HEK293 (cell line): ENCODE measurements around the gene ABRACL.

Experiments used
- CTCF ChIA-PET: fragments of 350-600 bp; formaldehyde crosslinking; extraction: SDS; loops from one replicate; lab custom pipeline; 2021; ENCODE audit warnings: antibody characterized with exemption; lab: Yijun Ruan, JAX
- POLR2A ChIA-PET: fragments of 300-600 bp; formaldehyde crosslinking; extraction: SDS; loops from one replicate; lab custom pipeline; 2020; ENCODE audit warnings: antibody characterized with exemption, inconsistent platforms; lab: Yijun Ruan, JAX
- H3K27ac ChIP-seq: fragments of 200-500 bp; sonication (Bioruptor generic); 2 replicates; pipeline ENCODE4 v1.5.1; 2014; ENCODE audit warnings: low read depth, low read length, control low read depth, inconsistent platforms; ENCODE audit errors: extremely low read depth
- H3K36me3 ChIP-seq, 2 experiments: fragments of 200-500 bp in 1 of 2; sonication (Bioruptor generic) in 1 of 2; 1 replicate in 1 of 2; 2 replicates in 1 of 2; pipeline ENCODE4 v1.5.1; 2014 to 2017; ENCODE audit warnings: inconsistent platforms in 2 of 2, low read length in 2 of 2; ENCODE audit not compliant: control insufficient read depth in 2 of 2, insufficient read depth in 1 of 2
- H3K4me1 ChIP-seq: fragments of 200-500 bp; sonication (Bioruptor generic); 2 replicates; pipeline ENCODE4 v1.5.1; 2014; ENCODE audit warnings: mild to moderate bottlenecking, low read length, inconsistent platforms; ENCODE audit not compliant: control insufficient read depth, insufficient read depth
- H3K4me3 ChIP-seq: 2 replicates; pipeline ENCODE4 v1.5.1; 2011; ENCODE audit warnings: low read depth, mild to moderate bottlenecking, control low read depth, low read length, moderate library complexity
- H3K9me3 ChIP-seq: fragments of 200-500 bp; sonication (Bioruptor generic); 2 replicates; pipeline ENCODE4 v1.5.1; 2014; ENCODE audit warnings: low read depth, low read length, inconsistent platforms; ENCODE audit not compliant: control insufficient read depth, insufficient read depth
- FEZF1 ChIP-seq: fragments of 450-650 bp; formaldehyde crosslinking; IDR thresholded peaks from 2 replicates; pipeline ENCODE4 v1.5.1; 2016; ENCODE audit warnings: missing biosample characterization, missing genetic modification characterization
- GLIS1 ChIP-seq: fragments of 450-650 bp; formaldehyde crosslinking; IDR thresholded peaks from 2 replicates; pipeline ENCODE4 v1.5.1; 2016; ENCODE audit warnings: missing biosample characterization, missing genetic modification characterization
- GLIS2 ChIP-seq: fragments of 450-650 bp; formaldehyde crosslinking; IDR thresholded peaks from 2 replicates; pipeline ENCODE4 v1.5.1; 2016; ENCODE audit warnings: missing biosample characterization, missing genetic modification characterization
- IKZF3 ChIP-seq: fragments of 450-650 bp; IDR thresholded peaks from 2 replicates; pipeline ENCODE4 v1.5.0; 2018; ENCODE audit warnings: missing biosample characterization, mild to moderate bottlenecking, missing genetic modification characterization, moderate library complexity
- KLF1 ChIP-seq: fragments of 450-650 bp; formaldehyde crosslinking; IDR thresholded peaks from 2 replicates; pipeline ENCODE4 v1.5.1; 2016; ENCODE audit warnings: missing biosample characterization, missing genetic modification characterization
- PRDM2 ChIP-seq: fragments of 450-650 bp; formaldehyde crosslinking; IDR thresholded peaks from 2 replicates; pipeline ENCODE4 v1.5.1; 2016; ENCODE audit warnings: missing biosample characterization, missing genetic modification characterization, borderline replicate concordance
- ZBTB1 ChIP-seq: fragments of 450-650 bp; formaldehyde crosslinking; IDR thresholded peaks from 2 replicates; pipeline ENCODE4 v1.5.1; 2016; ENCODE audit warnings: missing biosample characterization, missing genetic modification characterization
- ZBTB20 ChIP-seq: fragments of 450-650 bp; formaldehyde crosslinking; IDR thresholded peaks from 2 replicates; pipeline ENCODE4 v1.5.1; 2016; ENCODE audit warnings: missing biosample characterization, missing genetic modification characterization
- ZBTB48 ChIP-seq: fragments of 450-650 bp; formaldehyde crosslinking; IDR thresholded peaks from 2 replicates; pipeline ENCODE4 v1.5.1; 2016; ENCODE audit warnings: missing biosample characterization, missing genetic modification characterization
- ZFHX2 ChIP-seq: fragments of 450-650 bp; formaldehyde crosslinking; conservative IDR thresholded peaks from 2 replicates; pipeline ENCODE4 v1.5.1; 2016; ENCODE audit warnings: missing biosample characterization, missing genetic modification characterization
- ZFP41 ChIP-seq: fragments of 450-650 bp; formaldehyde crosslinking; IDR thresholded peaks from 2 replicates; pipeline ENCODE4 v1.5.1; 2016; ENCODE audit warnings: missing biosample characterization, missing genetic modification characterization, borderline replicate concordance
- ZNF138 ChIP-seq: fragments of 450-650 bp; formaldehyde crosslinking; IDR thresholded peaks from 2 replicates; pipeline ENCODE4 v1.5.1; 2016; ENCODE audit warnings: missing biosample characterization, missing genetic modification characterization, borderline replicate concordance
- ZNF169 ChIP-seq: fragments of 450-650 bp; formaldehyde crosslinking; IDR thresholded peaks from 2 replicates; pipeline ENCODE4 v1.5.1; 2016; ENCODE audit warnings: missing biosample characterization, missing genetic modification characterization
- ZNF404 ChIP-seq: fragments of 450-650 bp; formaldehyde crosslinking; IDR thresholded peaks from 2 replicates; pipeline ENCODE4 v1.5.1; 2017; ENCODE audit warnings: missing biosample characterization, missing genetic modification characterization
- ZNF544 ChIP-seq: fragments of 450-650 bp; formaldehyde crosslinking; IDR thresholded peaks from 2 replicates; pipeline ENCODE4 v1.5.0; 2017; ENCODE audit warnings: missing biosample characterization, missing genetic modification characterization
- ZNF596 ChIP-seq: fragments of 450-650 bp; IDR thresholded peaks from 2 replicates; pipeline ENCODE4 v1.5.0; 2018; ENCODE audit warnings: missing biosample characterization, mild to moderate bottlenecking, missing genetic modification characterization, moderate library complexity
- ZNF600 ChIP-seq: fragments of 450-650 bp; formaldehyde crosslinking; IDR thresholded peaks from 2 replicates; pipeline ENCODE4 v1.5.1; 2016; ENCODE audit warnings: missing biosample characterization, missing genetic modification characterization
- ZNF658 ChIP-seq: fragments of 450-650 bp; formaldehyde crosslinking; IDR thresholded peaks from 2 replicates; pipeline ENCODE4; 2016; ENCODE audit warnings: missing biosample characterization, missing genetic modification characterization
- ZNF747 ChIP-seq: fragments of 450-650 bp; formaldehyde crosslinking; IDR thresholded peaks from 2 replicates; pipeline ENCODE4 v1.5.1; 2016; ENCODE audit warnings: missing biosample characterization, missing genetic modification characterization
- ZNF76 ChIP-seq: fragments of 450-650 bp; formaldehyde crosslinking; IDR thresholded peaks from 2 replicates; pipeline ENCODE4; 2016; ENCODE audit warnings: low read depth, missing biosample characterization, missing genetic modification characterization, borderline replicate concordance
- ZNF768 ChIP-seq: fragments of 450-650 bp; formaldehyde crosslinking; IDR thresholded peaks from 2 replicates; pipeline ENCODE4 v1.5.1; 2018; ENCODE audit warnings: missing biosample characterization, mild to moderate bottlenecking, missing genetic modification characterization
- ZXDB ChIP-seq: fragments of 450-650 bp; formaldehyde crosslinking; IDR thresholded peaks from 2 replicates; pipeline ENCODE4 v1.5.1; 2016; ENCODE audit warnings: missing biosample characterization, missing genetic modification characterization
- TF ChIP-seq, protein P1 (sequence below): fragments of 450-650 bp; formaldehyde crosslinking; IDR thresholded peaks from 2 replicates; pipeline ENCODE4 v1.5.1; 2016; ENCODE audit warnings: missing biosample characterization, missing genetic modification characterization
- TF ChIP-seq, protein P2 (sequence below): fragments of 450-650 bp; formaldehyde crosslinking; IDR thresholded peaks from 2 replicates; pipeline ENCODE4 v1.5.1; 2017; ENCODE audit warnings: missing biosample characterization, missing genetic modification characterization
- TF ChIP-seq, protein P3 (sequence below): fragments of 450-650 bp; formaldehyde crosslinking; IDR thresholded peaks from 2 replicates; pipeline ENCODE4 v1.5.1; 2016; ENCODE audit warnings: missing biosample characterization, missing genetic modification characterization
- TF ChIP-seq, protein P4 (sequence below): fragments of 450-650 bp; formaldehyde crosslinking; IDR thresholded peaks from 2 replicates; pipeline ENCODE4 v1.5.1; 2017; ENCODE audit warnings: missing biosample characterization, missing genetic modification characterization

Gene ABRACL

DNA sequence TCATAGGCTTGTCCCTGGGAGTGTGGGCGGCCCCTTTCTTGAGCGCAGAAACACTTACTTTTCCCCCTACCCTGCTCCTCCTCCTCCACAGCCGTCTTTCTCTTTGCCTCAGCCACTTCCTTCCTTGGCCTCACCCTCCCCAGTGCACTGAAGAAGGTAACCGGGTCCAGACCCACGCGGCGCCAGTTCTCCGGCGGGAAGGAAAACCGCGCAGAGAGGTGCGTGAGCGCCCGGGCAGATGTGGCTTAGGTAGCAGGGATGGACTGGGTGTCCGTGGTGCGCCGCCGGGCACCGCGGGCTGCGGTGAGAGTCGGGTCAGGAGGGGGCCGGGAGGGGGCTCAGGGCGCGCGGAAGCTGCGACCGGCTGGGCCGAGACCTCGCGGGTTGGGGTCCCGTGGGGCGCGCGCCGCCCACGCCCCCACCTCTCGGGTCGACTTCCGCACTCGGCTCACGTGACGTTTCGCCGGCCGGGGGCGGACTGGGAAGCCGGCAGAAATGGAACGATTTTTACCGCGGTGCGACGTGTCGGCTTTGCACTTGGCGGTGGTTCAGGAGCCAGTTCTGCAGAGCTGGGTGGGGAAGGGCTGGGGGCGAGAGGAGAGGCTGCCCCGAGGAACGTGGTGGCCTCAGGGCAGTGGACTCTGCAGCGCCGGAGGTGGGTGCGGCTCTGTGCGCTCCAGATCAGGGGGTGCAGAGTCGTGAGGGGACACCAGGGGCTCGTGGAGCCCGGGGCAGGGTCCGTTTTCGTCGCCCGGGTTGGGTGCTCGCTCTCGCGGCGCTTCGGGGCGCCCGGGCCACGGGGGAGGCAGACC lies at the start of gene ABRACL:
ABRACL (plus strand) TSS at position 88 of the 812 bp plus-strand sequence. CDS start 5,416 bp downstream, outside the sequence.
- POLR2A ChIA-PET, result interaction anchor here (0.9 kb wide), 1 partner anchor 12 kb away, joined by 3 read pairs; no protein-coding TSS in a partner anchor
- TF ChIP-seq ZBTB48 (tag by site-specific recombination) (peak; percentile 9), ZNF544 (no peak), ZNF169 (tag by site-specific recombination) (no peak), PRDM2 (tag by site-specific recombination) (no peak), ZNF596 (tag by site-specific recombination) (no peak), FEZF1 (tag by site-specific recombination) (no peak), ZNF76 (peak; percentile 46; the same call in 1 of the 2 replicates), ZNF768 (tag by site-specific recombination) (no peak), ZNF600 (tag by site-specific recombination) (peak; percentile 49; the same call in 1 of the 2 replicates), ZFHX2 (tag by site-specific recombination) (peak; percentile 96), ZNF658 (tag by site-specific recombination) (no peak), ZBTB20 (peak; percentile 99), GLIS2 (tag by site-specific recombination) (peak; percentile 83; the same call in 1 of the 2 replicates), ZNF747 (tag by site-specific recombination) (no peak), ZFP41 (tag by site-specific recombination) (no peak), ZNF138 (tag by site-specific recombination) (no peak), KLF1 (tag by site-specific recombination) (no peak), GLIS1 (tag by site-specific recombination) (peak; percentile 55; the same call in 1 of the 2 replicates), ZNF404 (tag by site-specific recombination) (no peak), IKZF3 (tag by site-specific recombination) (no peak), ZXDB (0 out of 2 replicates have a peak, but pooled peaks have one; percentile 41), ZBTB1 (tag by site-specific recombination) (no peak)
- TF ChIP-seq, protein P1, sequence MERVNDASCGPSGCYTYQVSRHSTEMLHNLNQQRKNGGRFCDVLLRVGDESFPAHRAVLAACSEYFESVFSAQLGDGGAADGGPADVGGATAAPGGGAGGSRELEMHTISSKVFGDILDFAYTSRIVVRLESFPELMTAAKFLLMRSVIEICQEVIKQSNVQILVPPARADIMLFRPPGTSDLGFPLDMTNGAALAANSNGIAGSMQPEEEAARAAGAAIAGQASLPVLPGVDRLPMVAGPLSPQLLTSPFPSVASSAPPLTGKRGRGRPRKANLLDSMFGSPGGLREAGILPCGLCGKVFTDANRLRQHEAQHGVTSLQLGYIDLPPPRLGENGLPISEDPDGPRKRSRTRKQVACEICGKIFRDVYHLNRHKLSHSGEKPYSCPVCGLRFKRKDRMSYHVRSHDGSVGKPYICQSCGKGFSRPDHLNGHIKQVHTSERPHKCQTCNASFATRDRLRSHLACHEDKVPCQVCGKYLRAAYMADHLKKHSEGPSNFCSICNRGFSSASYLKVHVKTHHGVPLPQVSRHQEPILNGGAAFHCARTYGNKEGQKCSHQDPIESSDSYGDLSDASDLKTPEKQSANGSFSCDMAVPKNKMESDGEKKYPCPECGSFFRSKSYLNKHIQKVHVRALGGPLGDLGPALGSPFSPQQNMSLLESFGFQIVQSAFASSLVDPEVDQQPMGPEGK (tag by site-specific recombination), result peak; percentile 85
- TF ChIP-seq, protein P2, sequence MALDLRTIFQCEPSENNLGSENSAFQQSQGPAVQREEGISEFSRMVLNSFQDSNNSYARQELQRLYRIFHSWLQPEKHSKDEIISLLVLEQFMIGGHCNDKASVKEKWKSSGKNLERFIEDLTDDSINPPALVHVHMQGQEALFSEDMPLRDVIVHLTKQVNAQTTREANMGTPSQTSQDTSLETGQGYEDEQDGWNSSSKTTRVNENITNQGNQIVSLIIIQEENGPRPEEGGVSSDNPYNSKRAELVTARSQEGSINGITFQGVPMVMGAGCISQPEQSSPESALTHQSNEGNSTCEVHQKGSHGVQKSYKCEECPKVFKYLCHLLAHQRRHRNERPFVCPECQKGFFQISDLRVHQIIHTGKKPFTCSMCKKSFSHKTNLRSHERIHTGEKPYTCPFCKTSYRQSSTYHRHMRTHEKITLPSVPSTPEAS (tag by site-specific recombination), result no peak
- TF ChIP-seq, protein P3, sequence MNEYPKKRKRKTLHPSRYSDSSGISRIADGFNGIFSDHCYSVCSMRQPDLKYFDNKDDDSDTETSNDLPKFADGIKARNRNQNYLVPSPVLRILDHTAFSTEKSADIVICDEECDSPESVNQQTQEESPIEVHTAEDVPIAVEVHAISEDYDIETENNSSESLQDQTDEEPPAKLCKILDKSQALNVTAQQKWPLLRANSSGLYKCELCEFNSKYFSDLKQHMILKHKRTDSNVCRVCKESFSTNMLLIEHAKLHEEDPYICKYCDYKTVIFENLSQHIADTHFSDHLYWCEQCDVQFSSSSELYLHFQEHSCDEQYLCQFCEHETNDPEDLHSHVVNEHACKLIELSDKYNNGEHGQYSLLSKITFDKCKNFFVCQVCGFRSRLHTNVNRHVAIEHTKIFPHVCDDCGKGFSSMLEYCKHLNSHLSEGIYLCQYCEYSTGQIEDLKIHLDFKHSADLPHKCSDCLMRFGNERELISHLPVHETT (tag by site-specific recombination), result no peak
- TF ChIP-seq, protein P4, sequence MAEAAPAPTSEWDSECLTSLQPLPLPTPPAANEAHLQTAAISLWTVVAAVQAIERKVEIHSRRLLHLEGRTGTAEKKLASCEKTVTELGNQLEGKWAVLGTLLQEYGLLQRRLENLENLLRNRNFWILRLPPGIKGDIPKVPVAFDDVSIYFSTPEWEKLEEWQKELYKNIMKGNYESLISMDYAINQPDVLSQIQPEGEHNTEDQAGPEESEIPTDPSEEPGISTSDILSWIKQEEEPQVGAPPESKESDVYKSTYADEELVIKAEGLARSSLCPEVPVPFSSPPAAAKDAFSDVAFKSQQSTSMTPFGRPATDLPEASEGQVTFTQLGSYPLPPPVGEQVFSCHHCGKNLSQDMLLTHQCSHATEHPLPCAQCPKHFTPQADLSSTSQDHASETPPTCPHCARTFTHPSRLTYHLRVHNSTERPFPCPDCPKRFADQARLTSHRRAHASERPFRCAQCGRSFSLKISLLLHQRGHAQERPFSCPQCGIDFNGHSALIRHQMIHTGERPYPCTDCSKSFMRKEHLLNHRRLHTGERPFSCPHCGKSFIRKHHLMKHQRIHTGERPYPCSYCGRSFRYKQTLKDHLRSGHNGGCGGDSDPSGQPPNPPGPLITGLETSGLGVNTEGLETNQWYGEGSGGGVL (tag by site-specific recombination), result peak; percentile 74

More for the DNA sequence above, at the start of gene ABRACL:
- Histone ChIP-seq H3K27ac (peak within 1 kb of the TSS; percentile 78), H3K36me3 (peaks cover 0 to 8% of the 10 kb centered on the region in 2 experiments; a peak in 1 of 3 replicates), H3K9me3 (no peaks in the 10 kb centered on the region), H3K4me3 (peak within 1 kb of the TSS; percentile 92), H3K4me1 (peaks cover 7% of the 10 kb centered on the region)
- CTCF ChIA-PET, result no interaction called here
